Fibroblast of lung (primary cell): Measurements from ENCODE around the gene TBCA. TPM values are rescaled to one million over a fixed set of nuclear protein-coding genes. Genes with fewer than 3 reads are reported as not detected.

Source experiments
- DNase-seq, 2 donors: peaks; one replicate each; pipeline versions ENCODE4 v3.0.0 to v3.0.0-alpha.2; 2010; ENCODE audit warnings: low read depth in 2 of 2
- H2AFZ ChIP-seq: 2 replicates; pipeline ENCODE4 v1.5.1; 2012; ENCODE audit warnings: low read length, control low read depth, inconsistent platforms
- H3K27ac ChIP-seq: 2 replicates; pipeline ENCODE4 v1.5.1; 2011; ENCODE audit warnings: low read length, control low read depth; ENCODE audit not compliant: insufficient read depth
- H3K27me3 ChIP-seq: 2 replicates; pipeline ENCODE4 v1.5.1; 2011; ENCODE audit warnings: mild to moderate bottlenecking, low read length; ENCODE audit not compliant: control insufficient read depth, insufficient read depth
- H3K36me3 ChIP-seq: 2 replicates; pipeline ENCODE4 v1.5.1; 2011; ENCODE audit warnings: low read length; ENCODE audit not compliant: control insufficient read depth, insufficient read depth
- H3K4me1 ChIP-seq: 2 replicates; pipeline ENCODE4 v1.5.1; 2011; ENCODE audit warnings: low read length; ENCODE audit not compliant: control insufficient read depth, insufficient read depth; ENCODE audit errors: extremely low read depth
- H3K4me2 ChIP-seq: 2 replicates; pipeline ENCODE4 v1.5.1; 2011; ENCODE audit warnings: low read length, control low read depth; ENCODE audit not compliant: insufficient read depth; ENCODE audit errors: extremely low read depth
- H3K4me3 ChIP-seq, 4 experiments: fragments of 200-600 bp in 1 of 4; sonication (generic) in 1 of 4; replicated peaks in 1 of 4; 2 replicates each; pipeline ENCODE4 v1.5.1; 2011 to 2016; ENCODE audit warnings: low read length in 4 of 4, low read depth in 3 of 4, mild to moderate bottlenecking in 3 of 4, control low read depth in 2 of 4, inconsistent platforms in 1 of 4, mixed read lengths in 1 of 4; ENCODE audit not compliant: insufficient read depth in 1 of 4; ENCODE audit errors: control extremely low read depth in 1 of 4
- H3K79me2 ChIP-seq: 2 replicates; pipeline ENCODE4 v1.5.1; 2012; ENCODE audit warnings: mild to moderate bottlenecking, low read length, inconsistent platforms; ENCODE audit not compliant: control insufficient read depth, insufficient read depth
- H3K9ac ChIP-seq: 2 replicates; pipeline ENCODE4 v1.5.1; 2011; ENCODE audit warnings: mild to moderate bottlenecking, low read length, control low read depth; ENCODE audit not compliant: insufficient read depth
- H3K9me3 ChIP-seq: 2 replicates; pipeline ENCODE4 v1.5.1; 2012; ENCODE audit warnings: low read depth, low read length; ENCODE audit not compliant: control insufficient read depth, insufficient read depth
- H4K20me1 ChIP-seq: 2 replicates; pipeline ENCODE4 v1.5.1; 2011; ENCODE audit warnings: low read length; ENCODE audit not compliant: control insufficient read depth, insufficient read depth; ENCODE audit errors: extremely low read depth
- EZH2 ChIP-seq: IDR thresholded peaks from 2 replicates; pipeline ENCODE4 v1.5.1; 2012; ENCODE audit warnings: low read length, control low read depth, mild to moderate bottlenecking; ENCODE audit errors: missing control alignments
- polyA plus RNA-seq, 2 donors: library from polyadenylated mRNA; depleted of rRNA in 1 of 2; stranded (reverse) in 1 of 2; unstranded in 1 of 2; fragments of >200 nt; gene quantifications; 2 replicates each; pipeline ENCODE4 v1.2.1, GENCODE V29; 2011 to 2012; ENCODE audit warnings: missing spikeins in 1 of 2
- total RNA-seq: library from RNA; depleted of rRNA; stranded (reverse); fragments of >200 nt; gene quantifications from 2 replicates; pipeline ENCODE4 v1.2.1, GENCODE V29; 2014
- TF ChIP-seq, protein P1 (sequence below), 2 donors: IDR thresholded peaks in 1 of 2; conservative IDR thresholded peaks in 1 of 2; 1 replicate in 1 of 2; 2 replicates in 1 of 2; pipeline ENCODE4 v1.5.1; 2011 to 2012; ENCODE audit warnings: low read length in 2 of 2, control low read depth in 1 of 2, inconsistent platforms in 1 of 2, low read depth in 1 of 2, mild to moderate bottlenecking in 1 of 2

TBCA gene
- total and polyA plus RNA-seq, 2 donors (not counting 1 experiment from before 2014, with no cell fraction given): 125 to 238 TPM

DNA sequence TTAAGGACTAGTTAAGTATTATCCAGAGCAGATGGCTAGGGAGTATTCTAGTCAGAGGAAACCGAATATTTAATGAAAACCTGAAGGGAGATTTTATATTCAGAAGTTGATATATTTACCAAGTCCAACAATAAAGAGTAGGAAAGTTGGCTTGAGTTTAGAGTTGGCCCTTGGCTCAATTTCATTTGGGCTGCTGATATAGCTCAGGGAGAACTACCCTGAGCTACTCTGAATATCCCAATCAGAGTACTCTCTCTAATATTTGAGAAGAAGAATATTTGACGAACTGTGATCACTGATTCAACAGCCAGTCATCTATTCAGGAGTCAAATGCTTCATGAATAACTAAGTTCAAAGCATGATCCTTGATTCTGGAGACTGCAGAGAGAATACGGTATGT, 34.5 kb downstream of the TBCA start:
- TF ChIP-seq, protein P1, sequence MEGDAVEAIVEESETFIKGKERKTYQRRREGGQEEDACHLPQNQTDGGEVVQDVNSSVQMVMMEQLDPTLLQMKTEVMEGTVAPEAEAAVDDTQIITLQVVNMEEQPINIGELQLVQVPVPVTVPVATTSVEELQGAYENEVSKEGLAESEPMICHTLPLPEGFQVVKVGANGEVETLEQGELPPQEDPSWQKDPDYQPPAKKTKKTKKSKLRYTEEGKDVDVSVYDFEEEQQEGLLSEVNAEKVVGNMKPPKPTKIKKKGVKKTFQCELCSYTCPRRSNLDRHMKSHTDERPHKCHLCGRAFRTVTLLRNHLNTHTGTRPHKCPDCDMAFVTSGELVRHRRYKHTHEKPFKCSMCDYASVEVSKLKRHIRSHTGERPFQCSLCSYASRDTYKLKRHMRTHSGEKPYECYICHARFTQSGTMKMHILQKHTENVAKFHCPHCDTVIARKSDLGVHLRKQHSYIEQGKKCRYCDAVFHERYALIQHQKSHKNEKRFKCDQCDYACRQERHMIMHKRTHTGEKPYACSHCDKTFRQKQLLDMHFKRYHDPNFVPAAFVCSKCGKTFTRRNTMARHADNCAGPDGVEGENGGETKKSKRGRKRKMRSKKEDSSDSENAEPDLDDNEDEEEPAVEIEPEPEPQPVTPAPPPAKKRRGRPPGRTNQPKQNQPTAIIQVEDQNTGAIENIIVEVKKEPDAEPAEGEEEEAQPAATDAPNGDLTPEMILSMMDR (conservative IDR thresholded peaks at IDR 0.05 in 1 of 2, IDR thresholded peaks at IDR 0.05 in 1 of 2; ENCODE audit: low read depth in 1 of 2, low read length in 2 of 2): no peak
- no peaks in the 10 kb centered on the region for H3K36me3 ChIP-seq
- no peaks in the 10 kb centered on the region for H4K20me1 ChIP-seq

DNA sequence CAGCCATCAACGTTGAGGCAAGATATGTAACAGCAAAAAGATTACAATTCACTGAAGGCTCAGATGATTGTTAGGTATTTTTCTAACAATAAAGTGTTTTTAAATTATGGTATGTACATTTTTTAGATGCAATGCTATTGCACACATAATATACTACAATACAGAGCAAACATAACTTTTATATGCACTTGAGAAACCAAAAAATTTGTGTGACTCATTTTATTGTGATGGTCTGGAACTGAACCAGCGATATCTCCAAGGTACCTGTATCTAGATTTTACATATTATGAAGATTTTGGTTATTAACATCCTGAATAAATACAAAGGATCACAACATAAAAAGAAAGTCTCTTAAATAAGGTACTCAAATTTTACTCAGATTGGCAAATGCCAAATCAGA, 41.3 kb downstream of the TBCA start:
- TF ChIP-seq, protein P1 (conservative IDR thresholded peaks at IDR 0.05 in 1 of 2, IDR thresholded peaks at IDR 0.05 in 1 of 2; ENCODE audit: low read depth in 1 of 2, low read length in 2 of 2): no peak
- TF ChIP-seq EZH2: no peak
- Histone ChIP-seq H3K9ac (no peak overlapping the region), H3K36me3 (no peaks in the 10 kb centered on the region), H3K27me3 (no peaks in the 10 kb centered on the region), H4K20me1 (no peaks in the 10 kb centered on the region), H3K27ac (no peak overlapping the region), H3K4me1 (no peaks in the 10 kb centered on the region), H3K79me2 (peaks cover 29% of the 10 kb centered on the region), H3K4me3 (no peak overlapping the region), H3K9me3 (no peaks in the 10 kb centered on the region), H3K4me2 (no peak overlapping the region), H2AFZ (no peak overlapping the region)
- no peak for DNase-seq

More for the DNA sequence above, 34.5 kb downstream of the TBCA start:
- H3K9ac ChIP-seq: no peak overlapping the region
- no peak overlapping the region for H3K27ac ChIP-seq
- no peaks in the 10 kb centered on the region for H3K4me1 ChIP-seq
- no peaks in the 10 kb centered on the region for H3K9me3 ChIP-seq
- no peak overlapping the region for H3K4me3 ChIP-seq
- H3K79me2 ChIP-seq: peaks cover 20% of the 10 kb centered on the region
- H3K4me2 ChIP-seq: no peak overlapping the region
- H2AFZ ChIP-seq: no peak overlapping the region
- DNase-seq: no peak
- no peaks in the 10 kb centered on the region for H3K27me3 ChIP-seq

DNA sequence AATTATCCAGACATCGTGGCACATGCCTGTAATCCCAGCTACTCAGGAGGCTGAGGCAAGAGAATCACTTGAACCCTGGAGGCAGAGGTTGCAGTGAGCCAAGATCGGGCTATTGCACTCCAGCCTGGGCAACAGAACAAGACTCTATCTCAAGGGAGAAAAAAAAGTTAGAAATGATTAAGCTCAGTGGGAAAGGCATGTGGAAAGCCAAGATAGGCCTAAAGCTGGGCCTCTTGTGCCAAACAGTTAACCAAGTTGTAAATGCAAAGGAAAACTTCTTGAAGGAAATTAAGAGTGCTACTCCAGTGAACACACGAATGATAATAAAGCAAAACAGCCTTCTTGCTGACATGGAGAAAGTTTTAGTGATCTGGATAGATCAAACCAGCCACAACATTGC, 43.0 kb downstream of the TBCA start:
- no peak overlapping the region for H3K9ac ChIP-seq

More for the DNA sequence above, 43.0 kb downstream of the TBCA start:
- Histone ChIP-seq H3K27ac (no peak overlapping the region), H3K27me3 (no peaks in the 10 kb centered on the region), H2AFZ (no peak overlapping the region), H3K9me3 (no peaks in the 10 kb centered on the region), H3K79me2 (peaks cover 35% of the 10 kb centered on the region), H3K4me1 (no peaks in the 10 kb centered on the region), H4K20me1 (no peaks in the 10 kb centered on the region), H3K36me3 (no peaks in the 10 kb centered on the region), H3K4me3 (no peak overlapping the region), H3K4me2 (no peak overlapping the region)
- TF ChIP-seq, protein P1 (conservative IDR thresholded peaks at IDR 0.05 in 1 of 2, IDR thresholded peaks at IDR 0.05 in 1 of 2; ENCODE audit: low read depth in 1 of 2, low read length in 2 of 2): no peak
- TF ChIP-seq EZH2: no peak
- DNase-seq: no peak
